Muscle layer of duodenum (tissue), 2 donors: ENCODE data around the gene FOXK1.

Source experiments
- H3K27ac ChIP-seq: one replicate; pipeline ENCODE4 v1.7.0; 2013; ENCODE audit warnings: mild to moderate bottlenecking, low read length
- H3K27me3 ChIP-seq: one replicate; pipeline ENCODE4 v1.7.0; 2013; ENCODE audit warnings: low read depth, mild to moderate bottlenecking, control low read depth, low read length
- H3K36me3 ChIP-seq, 2 donors: one replicate each; pipeline ENCODE4 v1.7.0; 2013; ENCODE audit warnings: low read length in 2 of 2, control low read depth in 1 of 2, mild to moderate bottlenecking in 1 of 2; ENCODE audit not compliant: insufficient read depth in 2 of 2, control insufficient read depth in 1 of 2
- H3K4me1 ChIP-seq, 2 donors: one replicate each; pipeline ENCODE4 v1.7.0; 2013; ENCODE audit warnings: low read length in 2 of 2, mild to moderate bottlenecking in 2 of 2, control low read depth in 1 of 2, moderate library complexity in 1 of 2; ENCODE audit not compliant: insufficient read depth in 2 of 2, control insufficient read depth in 1 of 2
- H3K4me3 ChIP-seq, 2 donors: one replicate each; pipeline ENCODE4 v1.7.0; 2013; ENCODE audit warnings: low read length in 2 of 2, low read depth in 1 of 2, mild to moderate bottlenecking in 1 of 2
- H3K9me3 ChIP-seq, 2 donors: one replicate each; pipeline ENCODE4 v1.7.0; 2013; ENCODE audit warnings: low read length in 2 of 2, control low read depth in 1 of 2, mild to moderate bottlenecking in 1 of 2; ENCODE audit not compliant: control insufficient read depth in 1 of 2
- donor health status: healthy.

FOXK1 gene

DNA sequence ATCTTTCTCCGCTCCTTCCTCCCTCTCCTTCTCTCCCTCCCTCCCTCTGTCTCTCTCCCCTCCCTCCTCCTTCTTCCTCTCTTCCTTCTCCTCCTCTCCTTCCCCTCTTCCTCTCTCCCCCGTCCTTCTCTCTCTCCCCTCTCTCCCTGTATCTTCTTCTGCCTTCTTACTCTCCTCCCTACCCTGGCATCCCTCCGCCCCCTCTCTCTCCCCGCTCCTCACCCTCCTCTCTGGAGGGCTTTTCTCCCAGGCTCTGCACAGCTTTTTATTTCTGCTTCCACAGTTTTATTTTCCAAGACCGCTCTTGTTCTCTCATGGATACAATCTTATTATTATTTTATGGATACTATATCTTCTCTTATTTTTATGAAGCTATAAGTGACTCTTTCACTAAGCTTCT lies 125.9 kb downstream of the FOXK1 start:
- Histone ChIP-seq H3K4me3 (no peak overlapping the region), H3K4me1 (no peaks in the 10 kb centered on the region), H3K27me3 (no peaks in the 10 kb centered on the region), H3K36me3 (peaks cover 0 to 4% of the 10 kb centered on the region in 2 donors), H3K27ac (no peak overlapping the region), H3K9me3 (no peaks in the 10 kb centered on the region)

DNA sequence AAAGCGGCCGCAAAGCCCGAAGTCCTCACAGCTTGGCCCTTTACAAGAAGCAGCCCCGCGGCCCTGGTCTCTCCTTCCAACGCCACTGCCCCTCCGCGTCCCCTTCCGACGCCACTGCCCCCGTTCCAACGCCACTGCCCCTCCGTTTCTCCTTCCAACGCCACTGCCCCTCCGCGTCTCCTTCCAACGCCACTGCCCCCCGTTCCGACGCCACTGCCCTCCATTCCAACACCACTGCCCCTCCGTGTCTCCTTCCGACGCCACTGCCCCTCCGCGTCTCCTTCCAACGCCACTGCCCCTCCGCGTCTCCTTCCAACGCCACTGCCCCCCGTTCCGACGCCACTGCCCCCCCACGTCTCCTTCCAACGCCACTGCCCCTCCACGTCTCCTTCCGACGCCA lies 126.5 kb downstream of the FOXK1 start:
- H3K36me3 ChIP-seq = peaks cover 0 to 9% of the 10 kb centered on the region in 2 donors
- no peak overlapping the region for H3K4me3 ChIP-seq
- no peaks in the 10 kb centered on the region for H3K9me3 ChIP-seq
- no peaks in the 10 kb centered on the region for H3K4me1 ChIP-seq
- H3K27me3 ChIP-seq = no peaks in the 10 kb centered on the region
- H3K27ac ChIP-seq = no peak overlapping the region

DNA sequence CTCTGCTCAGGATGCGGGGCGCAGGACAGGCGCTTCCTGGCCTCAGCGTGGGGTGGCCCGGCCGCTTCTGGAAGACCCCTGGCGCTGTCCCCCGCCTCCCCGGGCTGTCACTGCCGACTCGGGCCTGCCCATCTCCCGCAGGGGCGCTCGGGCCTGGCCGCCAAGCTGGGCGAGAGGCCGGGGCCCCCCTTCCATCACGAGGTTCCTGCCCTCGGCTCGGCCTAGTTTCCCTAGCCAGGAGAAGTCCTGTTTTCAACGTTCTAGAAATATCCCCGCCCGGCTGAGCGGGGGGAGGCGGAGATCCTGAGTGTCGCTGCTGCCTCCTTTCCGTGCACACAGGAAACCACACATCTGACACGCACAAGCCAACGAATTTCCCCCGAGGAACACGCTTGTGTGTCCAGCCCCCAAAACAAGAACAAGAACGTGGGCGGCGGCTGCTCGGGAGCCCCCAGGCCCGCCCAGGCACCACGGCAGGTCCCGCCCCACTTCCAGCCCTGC lies 127.0 kb downstream of the FOXK1 start:
- no peaks in the 10 kb centered on the region for H3K4me1 ChIP-seq
- H3K27ac ChIP-seq = no peak overlapping the region
- peaks cover 0 to 9% of the 10 kb centered on the region in 2 donors for H3K36me3 ChIP-seq
- H3K4me3 ChIP-seq = no peak overlapping the region
- no peaks in the 10 kb centered on the region for H3K9me3 ChIP-seq
- no peaks in the 10 kb centered on the region for H3K27me3 ChIP-seq

DNA sequence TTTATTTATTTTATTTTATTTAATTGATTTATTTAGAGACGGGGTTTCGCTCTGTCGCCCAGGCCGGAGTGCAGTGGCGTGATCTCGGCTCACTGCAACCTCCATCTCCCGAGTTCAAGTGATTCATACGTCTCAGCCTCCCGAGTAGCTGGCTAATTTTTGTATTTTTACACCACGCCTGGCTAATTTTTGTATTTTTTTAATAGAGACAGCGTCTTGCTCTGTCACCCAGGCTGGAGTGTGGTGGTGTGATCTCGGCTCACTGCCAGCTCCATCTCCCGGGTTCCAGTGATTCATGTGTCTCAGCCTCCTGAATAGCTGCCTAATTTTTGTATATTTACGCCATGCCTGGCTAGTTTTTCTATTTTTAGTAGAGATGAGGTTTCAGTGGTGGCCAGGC lies 127.6 kb downstream of the FOXK1 start:
- Histone ChIP-seq H3K27me3 (no peaks in the 10 kb centered on the region), H3K36me3 (peaks cover 0 to 9% of the 10 kb centered on the region in 2 donors), H3K4me1 (no peaks in the 10 kb centered on the region), H3K9me3 (no peaks in the 10 kb centered on the region), H3K27ac (no peak overlapping the region), H3K4me3 (no peak overlapping the region)

DNA sequence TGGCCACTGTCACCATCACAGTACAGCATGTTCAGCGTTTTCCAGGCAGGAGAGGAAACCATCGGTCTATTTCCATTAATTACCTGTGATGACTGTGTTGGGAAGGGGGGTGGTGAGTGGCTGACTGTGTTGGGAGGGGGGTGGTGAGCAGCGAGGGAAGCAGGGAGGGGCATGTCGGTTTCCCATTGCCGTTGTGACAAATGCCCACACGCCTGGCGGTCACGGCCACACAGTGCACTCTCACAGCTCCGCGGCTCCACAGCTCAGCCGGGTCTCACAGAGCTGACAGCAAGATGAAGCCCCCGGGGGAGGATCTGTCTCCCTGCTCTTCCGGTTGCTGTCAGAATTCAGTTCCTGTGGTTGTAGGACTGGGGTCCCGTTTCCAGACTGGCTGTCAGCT lies 132.3 kb downstream of the FOXK1 start:
- no peaks in the 10 kb centered on the region for H3K9me3 ChIP-seq
- H3K36me3 ChIP-seq = peaks cover 0 to 9% of the 10 kb centered on the region in 2 donors
- no peaks in the 10 kb centered on the region for H3K27me3 ChIP-seq
- H3K4me3 ChIP-seq = no peak overlapping the region
- no peak overlapping the region for H3K27ac ChIP-seq
- H3K4me1 ChIP-seq = no peaks in the 10 kb centered on the region

DNA sequence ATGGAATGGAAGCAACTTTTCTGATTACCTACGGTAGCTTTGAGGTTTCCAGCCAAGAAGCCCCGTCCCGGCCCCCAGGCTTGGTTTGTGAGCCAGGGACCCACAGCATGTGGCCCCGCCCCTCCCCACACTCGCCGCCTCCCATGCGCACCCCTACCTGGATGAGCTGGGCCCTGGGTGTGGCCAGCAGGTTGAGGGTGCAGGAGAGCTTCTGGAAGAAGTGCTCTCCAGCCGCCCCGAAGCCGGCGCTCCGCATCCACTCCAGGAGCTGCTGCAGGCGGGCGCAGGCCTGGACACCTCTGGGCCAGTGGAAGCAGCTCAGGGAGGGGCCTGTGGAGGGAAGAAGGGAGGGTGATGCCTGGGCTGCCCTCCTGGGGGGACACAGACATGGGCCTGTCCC lies 133.0 kb downstream of the FOXK1 start:
- H3K27me3 ChIP-seq = no peaks in the 10 kb centered on the region

DNA sequence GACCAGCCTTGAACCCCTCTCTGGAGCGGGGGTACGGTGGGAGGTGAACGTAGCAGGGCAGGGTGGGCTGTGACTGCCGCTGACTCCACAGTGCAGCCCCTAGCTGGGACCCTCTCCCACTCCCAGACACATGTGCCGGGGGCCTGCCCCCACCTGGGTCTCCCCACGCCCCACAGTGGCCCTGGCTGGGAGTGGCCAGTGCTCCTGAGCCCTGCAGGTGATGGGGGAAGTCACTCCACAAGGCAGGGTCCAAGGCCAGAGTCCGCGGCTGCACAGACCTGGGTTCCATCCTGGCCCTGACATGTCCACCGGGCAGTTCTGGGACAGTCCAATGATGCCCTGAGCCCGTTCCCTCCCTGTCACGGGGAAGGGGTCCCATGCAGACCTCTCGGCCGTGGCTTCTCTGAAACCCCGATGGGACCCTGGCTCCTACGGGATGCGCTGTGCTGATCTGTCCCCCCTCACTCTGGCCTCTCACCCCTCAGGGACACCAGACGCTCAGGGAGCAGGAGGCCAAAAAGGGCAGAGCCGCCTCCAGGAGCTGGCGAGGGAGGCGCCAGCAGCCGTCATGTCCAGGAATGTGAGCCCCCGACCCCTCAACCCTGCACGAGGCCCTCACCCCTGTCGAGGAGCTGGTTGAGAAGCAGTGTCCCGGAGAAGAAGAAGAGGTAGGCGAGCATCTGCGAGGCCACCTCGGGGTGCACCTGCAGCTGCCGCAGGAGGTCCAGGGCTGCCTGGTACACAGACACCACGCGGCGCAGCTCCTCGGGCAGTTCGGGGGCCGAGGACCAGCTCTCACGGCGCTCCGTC lies 133.7 kb downstream of the FOXK1 start:
- Histone ChIP-seq H3K36me3 (peaks cover 0 to 9% of the 10 kb centered on the region in 2 donors), H3K4me3 (no peak overlapping the region), H3K9me3 (no peaks in the 10 kb centered on the region), H3K4me1 (no peaks in the 10 kb centered on the region), H3K27me3 (no peaks in the 10 kb centered on the region), H3K27ac (no peak overlapping the region)

More for the DNA sequence above, 133.0 kb downstream of the FOXK1 start:
- Histone ChIP-seq H3K4me1 (no peaks in the 10 kb centered on the region), H3K4me3 (no peak overlapping the region), H3K27ac (no peak overlapping the region), H3K9me3 (no peaks in the 10 kb centered on the region), H3K36me3 (peaks cover 0 to 9% of the 10 kb centered on the region in 2 donors)

DNA sequence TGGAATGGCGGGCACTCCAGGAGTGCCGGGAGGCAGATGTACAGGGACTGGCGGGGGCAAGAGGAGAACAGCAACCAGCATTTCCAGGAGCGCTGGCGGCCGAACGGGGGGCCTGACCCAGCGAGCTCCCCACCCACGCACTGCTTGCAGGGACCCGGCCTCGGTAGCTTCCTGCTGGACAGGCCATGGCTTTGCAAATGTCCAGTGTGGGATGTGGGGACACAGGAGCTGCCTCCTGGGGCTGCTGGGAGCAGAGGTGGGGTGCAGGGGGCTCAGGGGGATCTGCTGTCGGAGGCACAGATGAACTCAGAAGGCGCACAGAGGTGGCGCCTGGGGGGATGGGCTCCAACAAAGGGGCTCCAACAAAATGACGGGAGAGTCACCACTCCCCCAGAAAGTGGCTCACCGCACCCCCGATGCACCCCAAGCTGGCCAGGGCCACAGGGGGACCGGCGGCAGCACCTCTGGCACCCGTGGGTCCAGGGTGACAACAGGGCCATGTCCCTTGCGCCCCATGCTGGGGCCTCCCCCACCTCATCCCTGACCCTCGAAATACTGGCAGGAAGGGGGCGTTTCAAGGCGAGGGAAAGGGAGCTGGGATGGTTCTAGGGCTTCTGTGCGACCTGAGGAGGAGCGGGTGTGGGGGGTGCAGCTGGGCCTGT lies 134.5 kb downstream of the FOXK1 start:
- Histone ChIP-seq H3K4me3 (no peak overlapping the region), H3K27ac (no peak overlapping the region), H3K36me3 (peaks cover 0 to 9% of the 10 kb centered on the region in 2 donors), H3K9me3 (no peaks in the 10 kb centered on the region), H3K4me1 (no peaks in the 10 kb centered on the region), H3K27me3 (no peaks in the 10 kb centered on the region)

DNA sequence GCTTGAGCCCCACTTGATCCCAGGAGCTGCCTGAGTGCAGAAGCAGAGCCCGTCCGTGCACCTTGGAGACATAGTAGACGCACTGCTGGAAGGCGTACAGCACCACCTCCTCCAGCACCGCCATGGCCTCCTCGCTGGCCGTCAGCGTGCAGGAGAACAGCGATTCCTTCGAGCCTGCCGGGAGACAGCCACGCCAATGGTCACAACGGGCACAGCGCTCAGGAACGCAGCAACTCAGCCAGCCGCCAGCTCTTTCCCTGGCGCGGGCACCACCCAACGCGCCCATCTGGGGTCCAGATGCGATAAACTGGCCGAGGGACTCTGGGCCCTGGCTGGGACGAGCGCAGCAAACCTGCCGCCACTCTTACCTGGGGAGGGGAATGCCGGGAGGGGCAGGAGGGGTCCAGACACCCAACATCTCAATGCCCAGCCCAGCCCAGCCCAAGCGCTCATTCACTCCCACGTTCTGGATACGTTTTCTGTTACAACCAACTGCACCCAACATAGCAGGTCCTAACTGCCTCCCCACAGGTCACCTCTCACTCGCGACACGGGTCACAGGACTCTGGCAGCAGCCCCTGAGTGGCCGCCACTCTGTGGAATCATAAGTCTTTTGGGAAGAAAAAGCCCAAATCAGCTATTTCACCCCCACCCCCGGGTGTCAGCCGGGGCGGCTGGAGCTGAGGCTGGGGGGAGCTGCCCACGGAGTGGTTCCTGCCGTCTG lies 135.2 kb downstream of the FOXK1 start:
- peaks cover 0 to 9% of the 10 kb centered on the region in 2 donors for H3K36me3 ChIP-seq
- no peaks in the 10 kb centered on the region for H3K9me3 ChIP-seq
- H3K4me3 ChIP-seq = no peak overlapping the region
- H3K27me3 ChIP-seq = no peaks in the 10 kb centered on the region
- H3K4me1 ChIP-seq = no peaks in the 10 kb centered on the region
- no peak overlapping the region for H3K27ac ChIP-seq

DNA sequence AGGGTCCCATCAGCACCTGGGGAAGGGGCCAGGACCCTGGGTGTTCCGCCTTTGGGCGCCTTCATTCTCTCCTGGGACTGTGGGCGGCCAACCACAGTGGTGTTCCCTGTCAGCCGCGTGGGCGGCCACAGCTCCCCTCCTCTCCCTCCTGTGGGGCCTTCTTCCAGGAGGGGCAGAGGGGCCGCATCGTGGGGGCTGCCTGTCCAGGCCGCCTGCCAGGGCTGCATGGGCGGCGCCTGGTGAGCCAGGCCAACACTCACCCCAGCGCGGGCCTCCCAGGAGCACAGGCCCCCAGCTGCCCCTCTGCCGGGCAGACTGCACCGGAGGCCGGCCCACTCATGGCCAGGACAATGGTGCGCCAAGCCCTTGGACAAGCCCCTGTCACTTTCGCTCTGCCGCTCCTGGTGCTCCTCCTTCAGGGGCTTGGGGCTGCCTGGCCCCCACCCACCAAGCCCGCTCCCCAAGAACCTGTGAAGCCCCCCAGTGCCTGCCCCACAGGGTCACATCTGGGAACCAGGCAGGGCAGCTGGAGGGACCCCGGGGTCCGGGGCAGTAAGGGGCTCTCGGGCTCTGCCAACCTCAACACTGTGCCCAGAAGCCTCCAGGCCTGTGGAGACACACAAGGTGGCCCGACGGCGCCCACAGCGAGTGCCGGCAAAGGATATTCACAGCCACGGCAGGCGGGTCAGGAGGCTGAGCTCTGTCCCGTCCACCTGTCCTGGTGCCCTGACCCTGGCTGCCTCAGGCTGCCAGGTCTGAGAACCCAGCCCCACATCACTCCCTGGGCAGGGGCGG lies 136.1 kb downstream of the FOXK1 start:
- H3K27me3 ChIP-seq = no peaks in the 10 kb centered on the region

More for the DNA sequence above, 136.1 kb downstream of the FOXK1 start:
- Histone ChIP-seq H3K36me3 (peaks cover 0 to 3% of the 10 kb centered on the region in 2 donors), H3K9me3 (no peaks in the 10 kb centered on the region), H3K4me1 (no peaks in the 10 kb centered on the region), H3K4me3 (no peak overlapping the region), H3K27ac (no peak overlapping the region)
